Fibroblast of upper back skin (primary cell): Measurements from ENCODE around the gene FAM131C.
"Not testable (repeated sequence)": the region's sequence is repeated elsewhere in the genome, so short reads cannot be mapped to it uniquely, and the experiment has no call there.

ENCODE experiments used
- DNase-seq: peaks from one replicate; pipeline ENCODE4 v3.0.0-alpha.2; 2013

FAM131C gene

GRCh38 chr1:16032388-16033102, 40.9 kb downstream of the FAM131C start:
- DNase-seq, result peak; percentile 87

- no peak for DNase-seq
Observed at GRCh38 chr1:16031551-16031950, 41.9 kb downstream of the FAM131C start.

- DNase-seq, result no peak
Observed at GRCh38 chr1:16029288-16029687, 44.2 kb downstream of the FAM131C start.

- not testable (repeated sequence) for DNase-seq
Observed at GRCh38 chr1:16029003-16029268, 44.5 kb downstream of the FAM131C start.

GRCh38 chr1:16028237-16029002, 45.0 kb downstream of the FAM131C start:
- DNase-seq, result no peak

GRCh38 chr1:16026723-16027484, 46.5 kb downstream of the FAM131C start:
- DNase-seq, result peak; percentile 38

- DNase-seq, result not testable (repeated sequence)
Observed at GRCh38 chr1:16026302-16026701, 47.1 kb downstream of the FAM131C start.

GRCh38 chr1:16023050-16023653, 50.3 kb downstream of the FAM131C start:
- DNase-seq, result no peak

GRCh38 chr1:16022393-16022792, 51.1 kb downstream of the FAM131C start:
- DNase-seq, result no peak

GRCh38 chr1:16021681-16022080, 51.8 kb downstream of the FAM131C start, which contains the start of gene CLCNKA:
Gene CLCNKA, plus strand, starts transcription at chr1:16022036. Its CDS starts 584 bp downstream, at chr1:16022620.
- DNase-seq, result no peak

GRCh38 chr1:16020878-16021277, 52.6 kb downstream of the FAM131C start:
- DNase-seq, result not testable (repeated sequence)

- DNase-seq, result no peak
Observed at GRCh38 chr1:16020325-16020724, 53.1 kb downstream of the FAM131C start.

GRCh38 chr1:16019644-16020277, 53.7 kb downstream of the FAM131C start:
- DNase-seq, result peak; percentile 39

GRCh38 chr1:16018749-16019643, 54.5 kb downstream of the FAM131C start:
- no peak for DNase-seq

GRCh38 chr1:16018308-16018707, 55.1 kb downstream of the FAM131C start:
- no peak for DNase-seq

GRCh38 chr1:16017461-16018303, 55.8 kb downstream of the FAM131C start, which contains the start of gene HSPB7:
Gene HSPB7, minus strand, starts transcription at chr1:16018043. Its CDS starts 80 bp downstream, at chr1:16017963.
- peak; percentile 84 for DNase-seq

GRCh38 chr1:16017076-16017460, 56.4 kb downstream of the FAM131C start:
- DNase-seq, result no peak

GRCh38 chr1:16015960-16016901, 57.2 kb downstream of the FAM131C start:
- DNase-seq, result no peak

GRCh38 chr1:16015491-16015890, 58.0 kb downstream of the FAM131C start:
- no peak for DNase-seq
